Endothelial cell of umbilical vein (primary cell): ENCODE data around the gene DPM2. TPM values are rescaled to one million over a fixed set of nuclear protein-coding genes. Genes with fewer than 3 reads are reported as not detected.

Source experiments
- BruUV-seq: library from RNA; stranded (reverse); fragments of 400-500 nt; replicated peaks from 2 replicates; lab custom pipeline; 2021; lab: Mats Ljungman, UMichigan
- CTCF ChIA-PET: fragments of 300-600, 350-600 bp; sonication (Branson Sonifier 250); formaldehyde crosslinking; loops from one replicate; lab custom pipeline; 2021; ENCODE audit warnings: antibody characterized with exemption, inconsistent platforms; lab: Charles Lee
- POLR2A ChIA-PET: fragments of 300-600, 350-600 bp; sonication (Branson Sonifier 250); formaldehyde crosslinking; loops from one replicate; lab custom pipeline; 2021; ENCODE audit warnings: antibody characterized with exemption, inconsistent platforms; lab: Charles Lee
- DNase-seq: peaks from one replicate; pipeline ENCODE4 v3.0.0-alpha.2; 2011; ENCODE audit warnings: low read depth, low spot score
- FAIRE-seq: peaks from 2 replicates; lab custom pipeline; 2011; peaks lifted over from hg19 to GRCh38; lab: Jason Lieb, UNC
- H2AFZ ChIP-seq: 2 replicates; pipeline ENCODE4 v1.6.0; 2012; ENCODE audit warnings: low read depth, low read length, control low read depth, inconsistent platforms
- H3K27ac ChIP-seq: 2 replicates; pipeline ENCODE4 v1.5.1; 2011; ENCODE audit warnings: low read depth, mild to moderate bottlenecking, control low read depth, low read length, moderate library complexity; ENCODE audit not compliant: insufficient read depth
- H3K27me3 ChIP-seq, 2 experiments: 2 replicates each; pipeline versions ENCODE4 v1.6.0 to v1.6.1; 2011; ENCODE audit warnings: low read length in 2 of 2, mixed read lengths in 1 of 2; ENCODE audit not compliant: control insufficient read depth in 2 of 2, insufficient read depth in 2 of 2
- H3K36me3 ChIP-seq, 2 experiments: 2 replicates in 1 of 2; 3 replicates in 1 of 2; pipeline ENCODE4 v1.5.1; 2011; ENCODE audit warnings: low read length in 2 of 2, mild to moderate bottlenecking in 1 of 2, moderate library complexity in 1 of 2; ENCODE audit not compliant: control insufficient read depth in 2 of 2, insufficient read depth in 2 of 2; ENCODE audit errors: extremely low read depth in 1 of 2
- H3K4me1 ChIP-seq: 3 replicates; pipeline ENCODE4 v1.5.1; 2011; ENCODE audit warnings: mild to moderate bottlenecking, low read length; ENCODE audit not compliant: control insufficient read depth, insufficient read depth; ENCODE audit errors: extremely low read depth
- H3K4me2 ChIP-seq: 2 replicates; pipeline ENCODE4 v1.6.1; 2011; ENCODE audit warnings: low read length, control low read depth, mixed read lengths; ENCODE audit not compliant: insufficient read depth
- H3K4me3 ChIP-seq, 3 experiments: fragments of 200-600 bp in 1 of 3; sonication (generic), shearing (Covaris generic) in 1 of 3; replicated peaks in 1 of 3; 2 replicates each; pipeline ENCODE4 v1.5.1; 2011 to 2016; ENCODE audit warnings: control low read depth in 3 of 3, low read length in 3 of 3, mild to moderate bottlenecking in 2 of 3, inconsistent platforms in 1 of 3, low read depth in 1 of 3, moderate library complexity in 1 of 3; ENCODE audit not compliant: insufficient read depth in 1 of 3
- H3K79me2 ChIP-seq: 2 replicates; pipeline ENCODE4 v1.6.0; 2012; ENCODE audit warnings: low read length, inconsistent platforms; ENCODE audit not compliant: control insufficient read depth, insufficient read depth
- H3K9ac ChIP-seq: replicated peaks from 2 replicates; pipeline ENCODE3; 2011; ENCODE audit warnings: low read length, control low read depth; ENCODE audit not compliant: insufficient read depth; ENCODE audit errors: extremely low read depth
- H3K9me1 ChIP-seq: replicated peaks from 3 replicates; pipeline ENCODE4 v1.6.0; 2011; ENCODE audit warnings: mild to moderate bottlenecking, low read length; ENCODE audit not compliant: control insufficient read depth, insufficient read depth; ENCODE audit errors: extremely low read depth
- H3K9me3 ChIP-seq: replicated peaks from 2 replicates; pipeline ENCODE4 v1.5.1; 2012; ENCODE audit warnings: low read length, inconsistent platforms; ENCODE audit not compliant: control insufficient read depth, insufficient read depth
- H4K20me1 ChIP-seq: replicated peaks from 2 replicates; pipeline ENCODE3; 2011; ENCODE audit warnings: mild to moderate bottlenecking, low read length; ENCODE audit not compliant: control insufficient read depth, insufficient read depth; ENCODE audit errors: extremely low read depth
- FOS ChIP-seq: IDR thresholded peaks from 2 replicates; pipeline ENCODE4 v1.6.1; 2011; ENCODE audit warnings: mild to moderate bottlenecking, low read length, moderate library complexity, borderline replicate concordance; ENCODE audit not compliant: insufficient read depth
- JUN ChIP-seq: IDR thresholded peaks from 2 replicates; pipeline ENCODE4 v1.6.1; 2011; ENCODE audit warnings: borderline replicate concordance, low read depth; ENCODE audit not compliant: insufficient read length, insufficient read depth
- MYC ChIP-seq: IDR thresholded peaks from one replicate; pipeline ENCODE4 v1.6.1; 2011; ENCODE audit warnings: mild to moderate bottlenecking, low read depth, low read length
- POLR2A ChIP-seq: IDR thresholded peaks from 2 replicates; pipeline ENCODE4 v1.6.1; 2012; ENCODE audit warnings: low read depth, mild to moderate bottlenecking, control low read depth, low read length
- POLR2AphosphoS5 ChIP-seq: IDR thresholded peaks from 2 replicates; pipeline ENCODE4 v1.6.1; 2012; ENCODE audit warnings: low read depth, mild to moderate bottlenecking, control low read depth, low read length, moderate library complexity; ENCODE audit not compliant: insufficient read depth
- dilution Hi-C: fragments of 300-500 bp; cut with MboI; formaldehyde crosslinking; loops from one replicate; pipeline ENCODE4 v1.15.0; 2019; ENCODE audit warnings: low sequenced_read_pairs; ENCODE audit not compliant: extremely low pct_ligation_motif_present
- intact Hi-C: fragments of 100-400 bp; cut with micrococcal nuclease; formaldehyde crosslinking; loops from one replicate; pipeline ENCODE4 v1.10.0; 2022
- polyA plus RNA-seq, 4 experiments: library from polyadenylated mRNA; depleted of rRNA in 3 of 4; stranded (reverse) in 3 of 4; unstranded in 1 of 4; fragments of >200 nt; gene quantifications; 2 replicates each; pipeline versions ENCODE4 v1.2.1 to v1.2.3, GENCODE V29; 2011 to 2012; ENCODE audit warnings: missing spikeins in 1 of 4
- total RNA-seq: library from RNA; stranded (reverse); gene quantifications from 2 replicates; pipeline ENCODE4 v1.2.3, GENCODE V29; 2021

DPM2 gene
- total and polyA plus RNA-seq, 2 donors (not counting 3 experiments of a cell fraction or from before 2014, with no cell fraction given), result 47.9 to 63.9 TPM

DNA sequence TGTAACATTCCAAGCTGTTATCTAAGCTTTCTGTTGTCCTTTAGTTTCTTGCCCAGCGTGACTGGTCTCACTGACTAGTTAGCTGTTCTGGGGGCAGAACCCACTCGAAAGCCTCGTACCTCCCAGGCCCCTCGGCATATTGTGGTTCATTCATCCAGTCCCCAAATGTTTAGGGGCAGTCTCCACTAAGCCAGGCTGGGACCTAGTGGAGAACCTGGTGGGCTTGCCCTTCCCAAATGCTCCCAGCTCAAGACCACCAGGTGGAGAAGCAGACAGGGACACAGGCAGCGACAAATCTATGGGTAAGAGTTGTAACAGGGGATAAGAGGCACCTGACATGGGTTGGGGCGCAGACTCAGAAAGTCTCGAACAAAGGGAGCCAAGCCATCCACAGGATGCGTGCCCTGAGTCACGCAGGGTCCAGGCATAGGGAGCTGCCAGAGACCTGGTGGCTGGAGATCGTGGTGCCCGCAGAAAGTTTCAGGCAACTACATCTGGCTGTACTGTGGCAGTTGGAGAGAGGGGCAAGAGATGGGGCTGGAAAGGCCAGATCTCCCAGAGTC is 44.0 kb upstream of the DPM2 start:
- ChIA-PET POLR2A (no interaction called here), CTCF (interaction anchor here (0.6 to 10.3 kb wide), 8 partner anchors 16 to 1671 kb away, joined by 3 to 71 read pairs (median 3); no protein-coding TSS in a partner anchor)
- Histone ChIP-seq H3K36me3 (no peaks in the 10 kb centered on the region), H2AFZ (peak overlapping the region; percentile 71), H3K9me3 (no peaks in the 10 kb centered on the region), H3K27me3 (no peaks in the 10 kb centered on the region), H3K4me2 (peak overlapping the region; percentile 64), H3K4me3 (peak overlapping the region; percentile 18 to 33 (median 31)), H3K9me1 (no peaks in the 10 kb centered on the region), H3K4me1 (peaks cover 22% of the 10 kb centered on the region), H3K79me2 (peaks cover 15% of the 10 kb centered on the region), H4K20me1 (no peaks in the 10 kb centered on the region), H3K27ac (peak overlapping the region; percentile 54), H3K9ac (peak overlapping the region; percentile 76)
- intact Hi-C loops (loop anchor here (1.0 to 2.0 kb wide), 3 partner anchors 17 to 39 kb away; no protein-coding TSS in a partner anchor), dilution Hi-C loops (no loop called here)
- TF ChIP-seq JUN (no peak), POLR2AphosphoS5 (no peak), MYC (no peak), POLR2A (no peak)
- FAIRE-seq (no peak), DNase-seq (no peak)
- no TSS peak for BruUV-seq

DNA sequence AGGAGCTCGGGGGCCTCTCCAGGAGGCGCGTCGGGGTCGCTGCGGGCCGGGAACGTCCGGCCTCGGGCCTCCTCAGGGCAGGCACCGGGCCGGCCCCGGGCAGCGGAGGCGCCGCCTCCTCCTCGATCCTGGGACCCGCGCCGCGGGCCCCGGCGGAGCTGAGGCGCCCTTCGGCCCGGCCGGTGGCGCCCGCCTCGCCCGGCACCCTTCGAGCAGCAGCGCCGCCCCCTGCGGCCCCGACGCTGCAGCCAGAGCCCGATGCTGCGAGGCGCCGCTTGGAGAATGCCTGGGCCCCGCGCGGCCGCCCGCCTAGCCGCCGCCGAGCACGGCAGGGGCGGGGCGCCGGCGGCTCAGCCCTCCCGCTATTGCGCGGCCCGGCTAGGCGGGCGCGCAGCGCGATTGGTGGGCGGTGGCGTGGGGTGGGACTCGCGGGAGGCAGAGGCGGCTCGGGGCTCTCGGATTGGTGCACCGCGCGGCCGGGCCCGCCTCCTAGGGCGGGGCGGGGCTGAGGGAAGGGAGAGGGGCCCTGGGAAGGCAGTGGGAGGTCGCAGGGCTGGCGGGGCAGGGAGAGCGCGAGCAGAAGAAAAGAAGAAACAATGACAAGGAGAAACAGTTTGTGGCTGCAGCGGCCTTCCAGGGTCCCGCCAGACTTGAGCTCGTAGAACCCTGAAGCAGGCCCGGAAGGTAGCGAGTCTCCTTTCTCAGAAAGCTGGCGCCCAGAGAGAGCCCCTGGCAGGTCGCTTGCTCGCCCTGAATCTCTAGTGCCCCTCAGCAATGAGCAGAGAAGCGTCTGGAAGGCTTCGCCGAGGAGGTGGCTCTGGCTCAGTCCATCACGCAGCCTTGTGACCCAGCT is 43.3 kb upstream of the DPM2 start, which contains the start of gene EEIG1:
Gene EEIG1 (minus strand): TSS at position 284 of the 853 bp plus-strand sequence. CDS start 852 bp downstream, outside the sequence.
- H3K27me3 ChIP-seq, result no peaks in the 10 kb centered on the region
- H3K9me1 ChIP-seq, result no peaks in the 10 kb centered on the region
- peak; percentile 48 for TF ChIP-seq POLR2AphosphoS5
- no peak for TF ChIP-seq FOS
- TF ChIP-seq POLR2A, result peak; percentile 79
- H3K4me3 ChIP-seq, result peak within 1 kb of the TSS; percentile 26 to 61 (median 61)
- no peaks in the 10 kb centered on the region for H3K36me3 ChIP-seq
- CTCF ChIA-PET, result interaction anchor here (0.6 to 10.3 kb wide), 8 partner anchors 15 to 1672 kb away, joined by 3 to 71 read pairs (median 3); no protein-coding TSS in a partner anchor
- DNase-seq (peak; percentile 94), FAIRE-seq (peak; percentile 94)
- POLR2A ChIA-PET, result no interaction called here
- no TSS peak for BruUV-seq
- H4K20me1 ChIP-seq, result no peaks in the 10 kb centered on the region
- H3K9ac ChIP-seq, result peak within 1 kb of the TSS; percentile 76
- peaks cover 22% of the 10 kb centered on the region for H3K4me1 ChIP-seq
- H3K9me3 ChIP-seq, result no peaks in the 10 kb centered on the region
- H3K27ac ChIP-seq, result peak within 1 kb of the TSS; percentile 54
- H3K79me2 ChIP-seq, result peaks cover 16% of the 10 kb centered on the region
- H3K4me2 ChIP-seq, result peak within 1 kb of the TSS; percentile 64
- peak within 1 kb of the TSS; percentile 71 for H2AFZ ChIP-seq
- intact Hi-C loops, result loop anchor here (1.0 to 2.0 kb wide), 4 partner anchors 16 to 54 kb away; no protein-coding TSS in a partner anchor
- dilution Hi-C loops, result no loop called here
